Skeletal muscle tissue (tissue), 4 donors: Measurements from ENCODE around the gene ANO8. TPM values are rescaled to one million over a fixed set of nuclear protein-coding genes. Genes with fewer than 3 reads are reported as not detected.
A peak's percentile ranks its signal among the peaks of the same experiment; 100 is the strongest.

Experiments used
- H3K27ac ChIP-seq: one replicate; pipeline ENCODE4 v1.7.0; 2013; ENCODE audit warnings: mild to moderate bottlenecking, low read depth, low read length, inconsistent platforms
- H3K27me3 ChIP-seq, 3 donors: one replicate each; pipeline ENCODE4 v1.7.0; 2013; ENCODE audit warnings: low read length in 3 of 3; ENCODE audit not compliant: control insufficient read depth in 3 of 3, insufficient read depth in 3 of 3
- H3K36me3 ChIP-seq, 3 donors: one replicate each; pipeline ENCODE4 v1.7.0; 2013; ENCODE audit warnings: low read length in 3 of 3; ENCODE audit not compliant: control insufficient read depth in 3 of 3, insufficient read depth in 3 of 3
- H3K4me1 ChIP-seq, 3 donors: one replicate each; pipeline ENCODE4 v1.7.0; 2013; ENCODE audit warnings: low read length in 3 of 3, mild to moderate bottlenecking in 3 of 3; ENCODE audit not compliant: control insufficient read depth in 3 of 3, insufficient read depth in 3 of 3
- H3K4me3 ChIP-seq, 3 donors: one replicate each; pipeline ENCODE4 v1.7.0; 2013; ENCODE audit warnings: low read length in 3 of 3
- H3K9ac ChIP-seq, 3 donors: one replicate each; pipeline ENCODE4 v1.7.0; 2013; ENCODE audit warnings: low read length in 3 of 3, mild to moderate bottlenecking in 3 of 3, moderate library complexity in 2 of 3, low read depth in 1 of 3
- H3K9me3 ChIP-seq, 3 donors: one replicate each; pipeline ENCODE4 v1.7.0; 2013; ENCODE audit warnings: low read length in 3 of 3; ENCODE audit not compliant: control insufficient read depth in 3 of 3
- total RNA-seq: library from RNA; depleted of rRNA; stranded (reverse); fragments of >200 nt; gene quantifications from one replicate; pipeline ENCODE4 v1.2.3, GENCODE V29; 2014
- donor health status: Osteomylitis.

ANO8 gene
- total RNA-seq, 1 donor from 2014 or later = 1.6 TPM

GRCh38 chr19:17292301-17293074 is 42.2 kb downstream of the ANO8 start:
- H3K4me3 ChIP-seq = peak overlapping the region; percentile 54 to 70 (median 59)
- H3K27me3 ChIP-seq = no peaks in the 10 kb centered on the region
- no peak overlapping the region for H3K27ac ChIP-seq
- H3K9me3 ChIP-seq = no peaks in the 10 kb centered on the region
- H3K9ac ChIP-seq = peak overlapping the region in 2 of 3 donors; percentile 32 to 64
- H3K4me1 ChIP-seq = peaks cover 10 to 18% (median 12%) of the 10 kb centered on the region in 3 donors
- H3K36me3 ChIP-seq = peaks cover 0 to 9% (median 3%) of the 10 kb centered on the region in 3 donors

GRCh38 chr19:17289489-17289888 is 45.2 kb downstream of the ANO8 start:
- Histone ChIP-seq H3K4me1 (peaks cover 10 to 18% (median 12%) of the 10 kb centered on the region in 3 donors), H3K9ac (peak overlapping the region in 2 of 3 donors; percentile 40 to 56), H3K36me3 (peaks cover 0 to 5% (median 0%) of the 10 kb centered on the region in 3 donors), H3K27ac (peak overlapping the region; percentile 60), H3K4me3 (peak overlapping the region in 1 of 3 donors; percentile 13), H3K27me3 (no peaks in the 10 kb centered on the region), H3K9me3 (no peaks in the 10 kb centered on the region)

DNA sequence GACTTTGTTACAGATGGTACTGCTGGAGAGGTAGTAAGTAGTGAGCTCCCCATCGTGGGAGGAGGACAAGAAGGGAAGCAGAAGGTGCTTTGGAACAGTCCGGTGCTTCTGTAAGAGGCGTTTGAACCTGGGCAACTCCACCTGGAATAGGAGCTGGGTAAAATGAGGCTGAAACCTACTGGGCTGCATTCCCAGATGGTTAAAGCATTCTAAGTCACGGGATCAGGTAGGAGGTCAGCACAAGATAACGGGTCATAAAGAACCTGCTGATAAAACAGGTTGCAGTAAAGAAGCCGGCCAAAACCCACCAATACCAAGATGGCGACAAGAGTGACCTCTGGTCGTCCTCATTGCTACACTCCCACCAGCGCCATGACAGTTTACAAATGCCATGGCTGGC is 47.9 kb downstream of the ANO8 start:
- Histone ChIP-seq H3K27me3 (peaks cover 4 to 17% (median 9%) of the 10 kb centered on the region in 3 donors), H3K4me1 (peaks cover 14 to 15% (median 14%) of the 10 kb centered on the region in 3 donors)

GRCh38 chr19:17286263-17286662 is 48.4 kb downstream of the ANO8 start:
- Histone ChIP-seq H3K36me3 (no peaks in the 10 kb centered on the region), H3K27me3 (peaks cover 9 to 22% (median 13%) of the 10 kb centered on the region in 3 donors), H3K9ac (no peak overlapping the region)

More for the DNA sequence above, 47.9 kb downstream of the ANO8 start:
- no peak overlapping the region for H3K9ac ChIP-seq
- H3K4me3 ChIP-seq = no peak overlapping the region
- no peak overlapping the region for H3K27ac ChIP-seq
- H3K36me3 ChIP-seq = no peaks in the 10 kb centered on the region
- no peaks in the 10 kb centered on the region for H3K9me3 ChIP-seq

DNA sequence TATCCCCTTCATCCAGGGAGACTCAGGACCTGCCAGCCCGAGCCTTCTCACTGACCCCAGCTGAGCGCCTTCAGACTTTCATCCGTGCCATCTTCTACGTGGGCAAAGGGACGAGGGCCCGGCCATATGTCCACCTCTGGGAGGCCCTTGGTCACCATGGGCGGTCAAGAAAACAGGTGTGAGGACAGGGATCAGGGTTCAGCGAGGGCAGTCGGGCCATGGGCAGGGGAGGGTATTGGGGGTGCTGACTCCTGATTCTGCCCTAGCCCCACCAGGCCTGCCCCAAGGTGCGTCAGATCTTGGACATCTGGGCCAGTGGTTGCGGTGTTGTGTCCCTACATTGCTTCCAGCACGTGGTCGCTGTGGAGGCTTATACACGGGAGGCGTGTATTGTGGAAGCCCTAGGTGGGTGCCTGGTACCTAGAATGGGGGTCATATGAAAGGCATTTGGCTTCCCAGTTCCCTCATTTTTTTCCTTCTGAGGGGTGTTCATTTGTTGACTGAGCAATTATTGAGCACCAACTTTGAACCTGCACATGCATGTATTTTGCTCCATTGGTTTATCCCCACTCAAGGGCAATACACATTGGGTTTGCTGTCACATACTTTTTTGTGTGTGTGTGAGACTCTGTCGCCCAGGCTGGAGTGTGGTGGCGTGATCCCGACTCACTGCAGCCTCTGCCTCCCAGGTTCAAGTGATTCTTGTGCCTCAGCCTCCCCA is 49.1 kb downstream of the ANO8 start:
- no peak overlapping the region for H3K9ac ChIP-seq
- no peaks in the 10 kb centered on the region for H3K36me3 ChIP-seq
- H3K4me1 ChIP-seq = peaks cover 14 to 17% (median 15%) of the 10 kb centered on the region in 3 donors
- H3K27me3 ChIP-seq = peaks cover 12 to 23% (median 14%) of the 10 kb centered on the region in 3 donors
- H3K9me3 ChIP-seq = no peaks in the 10 kb centered on the region
- H3K27ac ChIP-seq = no peak overlapping the region
- no peak overlapping the region for H3K4me3 ChIP-seq

More at GRCh38 chr19:17286263-17286662, 48.4 kb downstream of the ANO8 start:
- Histone ChIP-seq H3K4me3 (no peak overlapping the region), H3K9me3 (no peaks in the 10 kb centered on the region), H3K27ac (no peak overlapping the region), H3K4me1 (peaks cover 14 to 17% (median 15%) of the 10 kb centered on the region in 3 donors)

DNA sequence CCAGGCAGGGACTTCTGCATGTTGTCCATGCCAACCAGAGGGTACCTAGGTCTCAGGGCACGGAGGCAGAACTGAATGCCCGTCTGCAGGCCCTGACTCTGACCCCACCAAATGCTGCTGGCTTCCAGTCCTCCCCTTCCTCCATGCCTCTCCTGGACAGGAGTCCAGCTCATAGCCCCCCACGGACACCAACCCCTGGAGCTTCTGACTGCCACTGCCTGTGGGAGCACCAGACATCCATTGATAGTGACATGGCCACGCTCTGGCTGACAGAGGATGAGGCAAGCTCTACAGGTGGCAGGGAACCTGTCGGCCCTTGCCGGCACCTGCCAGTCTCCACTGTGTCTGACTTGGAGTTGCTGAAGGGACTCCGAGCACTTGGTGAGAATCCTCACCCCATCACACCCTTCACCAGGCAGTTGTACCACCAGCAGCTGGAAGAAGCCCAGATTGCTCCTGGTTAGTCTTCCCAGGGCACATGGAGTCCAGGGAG is 51.1 kb downstream of the ANO8 start:
- peaks cover 5 to 8% (median 6%) of the 10 kb centered on the region in 3 donors for H3K4me1 ChIP-seq
- H3K4me3 ChIP-seq = no peak overlapping the region
- no peaks in the 10 kb centered on the region for H3K9me3 ChIP-seq
- H3K36me3 ChIP-seq = peaks cover 5 to 11% (median 5%) of the 10 kb centered on the region in 3 donors
- H3K27me3 ChIP-seq = peaks cover 12 to 23% (median 14%) of the 10 kb centered on the region in 3 donors
- no peak overlapping the region for H3K9ac ChIP-seq
- H3K27ac ChIP-seq = no peak overlapping the region

DNA sequence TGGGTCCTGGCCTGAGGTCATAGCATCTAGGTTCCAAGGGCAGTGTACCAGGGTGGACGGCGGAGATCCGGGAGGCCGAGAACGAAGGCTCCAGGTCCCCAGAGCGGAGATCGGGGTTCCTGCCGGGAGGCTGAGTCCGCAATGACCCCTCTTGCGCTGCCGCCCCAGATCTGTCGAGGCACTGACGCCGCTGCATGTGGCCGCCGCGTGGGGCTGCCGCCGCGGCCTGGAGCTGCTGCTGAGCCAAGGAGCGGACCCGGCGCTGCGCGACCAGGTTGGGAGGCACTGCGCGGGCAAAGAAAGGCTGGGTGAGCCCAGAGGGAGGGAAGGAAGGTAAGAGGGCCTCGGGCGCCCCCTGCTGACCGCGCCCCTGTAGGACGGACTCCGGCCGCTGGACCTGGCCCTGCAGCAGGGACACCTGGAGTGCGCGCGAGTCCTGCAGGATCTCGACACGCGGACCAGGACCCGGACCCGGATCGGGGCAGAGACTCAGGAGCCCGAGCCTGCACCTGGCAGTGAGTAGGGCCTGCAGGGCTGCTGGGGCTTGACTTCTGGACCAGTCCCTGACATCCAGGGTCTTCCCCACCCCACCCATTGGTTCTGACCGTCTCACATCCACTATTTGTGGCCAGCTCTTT is 52.0 kb downstream of the ANO8 start:
- Histone ChIP-seq H3K9ac (peak overlapping the region in 1 of 3 donors; percentile 68), H3K36me3 (peaks cover 6 to 12% (median 7%) of the 10 kb centered on the region in 3 donors), H3K27ac (no peak overlapping the region), H3K4me3 (peak overlapping the region in 2 of 3 donors; percentile 55 to 60), H3K27me3 (peaks cover 12 to 23% (median 14%) of the 10 kb centered on the region in 3 donors), H3K4me1 (peaks cover 5 to 8% (median 6%) of the 10 kb centered on the region in 3 donors), H3K9me3 (no peaks in the 10 kb centered on the region)

GRCh38 chr19:17281391-17282304 is 53.0 kb downstream of the ANO8 start, which contains the start of gene ANKLE1:
Gene ANKLE1, plus strand, starts transcription at chr19:17281901. Its CDS starts 20 bp downstream, at chr19:17281921.
- peaks cover 13 to 18% (median 15%) of the 10 kb centered on the region in 3 donors for H3K36me3 ChIP-seq
- H3K9ac ChIP-seq = peak within 1 kb of the TSS in 1 of 3 donors; percentile 68
- H3K27me3 ChIP-seq = peaks cover 12 to 23% (median 14%) of the 10 kb centered on the region in 3 donors
- H3K4me3 ChIP-seq = peak within 1 kb of the TSS in 2 of 3 donors; percentile 55 to 60
- peaks cover 5 to 8% (median 6%) of the 10 kb centered on the region in 3 donors for H3K4me1 ChIP-seq
- no peaks in the 10 kb centered on the region for H3K9me3 ChIP-seq
- no peak within 1 kb of the TSS for H3K27ac ChIP-seq
